Muscle of back (tissue), 11 donors: Measurements from ENCODE around the gene ITPR3. TPM values are rescaled to one million over a fixed set of nuclear protein-coding genes. Genes with fewer than 3 reads are reported as not detected.
A peak's percentile ranks its signal among the peaks of the same experiment; 100 is the strongest.

Experiments used
- DNase-seq, 3 donors: peaks; one replicate each; pipeline versions ENCODE4 v3.0.0 to v3.0.0-alpha.2; 2013
- polyA plus RNA-seq, 10 donors: library from polyadenylated mRNA; unstranded; fragments of 120-200 nt; gene quantifications; one replicate each; pipeline ENCODE4 v1.2.1, GENCODE V29; 2013; ENCODE audit not compliant: insufficient read length in 10 of 10

Gene ITPR3
- polyA plus RNA-seq, 10 donors, result 6.3 to 12.6 (median 8.4) TPM

DNA sequence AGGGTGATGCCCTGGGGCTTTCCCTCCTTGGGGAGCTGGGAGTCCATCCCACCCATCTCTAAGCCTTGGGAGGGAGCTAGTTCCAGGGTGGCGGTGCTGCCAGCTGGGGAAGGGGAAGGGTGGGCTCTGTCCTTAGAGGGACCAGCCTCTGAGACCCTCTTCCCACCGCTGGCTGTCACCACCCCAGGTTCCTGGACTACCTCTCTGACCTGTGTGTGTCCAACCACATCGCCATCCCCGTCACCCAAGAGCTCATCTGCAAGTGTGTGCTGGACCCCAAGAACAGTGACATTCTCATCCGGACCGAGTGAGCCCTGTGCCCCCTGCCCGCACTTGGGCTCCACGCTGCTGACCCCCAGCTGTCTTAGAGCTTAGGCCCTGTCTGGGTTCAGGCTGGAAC lies 47.2 kb downstream of the ITPR3 start:
- no peak for DNase-seq

DNA sequence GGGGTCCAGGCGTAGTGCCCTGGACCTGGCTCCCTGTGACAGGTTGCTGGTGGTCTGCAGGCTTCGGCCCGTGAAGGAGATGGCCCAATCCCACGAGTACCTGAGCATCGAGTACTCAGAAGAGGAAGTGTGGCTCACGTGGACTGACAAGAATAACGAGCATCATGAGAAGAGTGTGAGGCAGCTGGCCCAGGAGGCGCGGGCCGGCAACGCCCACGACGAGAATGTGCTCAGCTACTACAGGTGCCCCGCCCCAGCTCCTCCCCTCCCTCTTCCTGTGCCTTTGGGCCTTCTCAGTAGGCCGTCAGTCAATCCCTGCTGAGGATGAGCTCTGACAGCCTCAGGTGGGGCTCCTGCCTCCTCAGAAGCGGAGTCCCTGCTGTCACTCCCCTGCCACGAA lies 47.8 kb downstream of the ITPR3 start:
- no peak for DNase-seq

DNA sequence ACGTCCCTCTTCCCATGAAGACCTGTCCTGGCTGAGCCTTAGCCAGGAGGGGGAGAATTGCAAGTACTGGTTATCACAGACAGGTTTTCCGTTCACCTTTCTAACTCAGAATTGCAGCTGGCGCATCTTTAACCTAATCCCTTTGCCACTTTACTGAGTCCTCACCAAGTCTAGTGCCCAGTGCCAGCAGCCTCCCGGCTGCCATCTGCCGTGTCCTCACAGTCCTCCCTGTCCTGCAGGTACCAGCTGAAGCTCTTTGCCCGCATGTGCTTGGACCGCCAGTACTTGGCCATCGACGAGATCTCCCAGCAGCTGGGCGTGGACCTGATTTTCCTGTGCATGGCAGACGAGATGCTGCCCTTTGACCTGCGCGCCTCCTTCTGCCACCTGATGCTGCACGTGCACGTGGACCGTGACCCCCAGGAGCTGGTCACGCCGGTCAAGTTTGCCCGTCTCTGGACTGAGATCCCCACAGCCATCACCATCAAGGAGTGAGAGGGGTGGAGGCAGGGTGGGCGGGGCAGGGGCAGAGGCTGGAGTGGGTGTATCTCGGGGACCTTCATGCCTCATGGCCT lies 49.1 kb downstream of the ITPR3 start:
- DNase-seq, result no peak

DNA sequence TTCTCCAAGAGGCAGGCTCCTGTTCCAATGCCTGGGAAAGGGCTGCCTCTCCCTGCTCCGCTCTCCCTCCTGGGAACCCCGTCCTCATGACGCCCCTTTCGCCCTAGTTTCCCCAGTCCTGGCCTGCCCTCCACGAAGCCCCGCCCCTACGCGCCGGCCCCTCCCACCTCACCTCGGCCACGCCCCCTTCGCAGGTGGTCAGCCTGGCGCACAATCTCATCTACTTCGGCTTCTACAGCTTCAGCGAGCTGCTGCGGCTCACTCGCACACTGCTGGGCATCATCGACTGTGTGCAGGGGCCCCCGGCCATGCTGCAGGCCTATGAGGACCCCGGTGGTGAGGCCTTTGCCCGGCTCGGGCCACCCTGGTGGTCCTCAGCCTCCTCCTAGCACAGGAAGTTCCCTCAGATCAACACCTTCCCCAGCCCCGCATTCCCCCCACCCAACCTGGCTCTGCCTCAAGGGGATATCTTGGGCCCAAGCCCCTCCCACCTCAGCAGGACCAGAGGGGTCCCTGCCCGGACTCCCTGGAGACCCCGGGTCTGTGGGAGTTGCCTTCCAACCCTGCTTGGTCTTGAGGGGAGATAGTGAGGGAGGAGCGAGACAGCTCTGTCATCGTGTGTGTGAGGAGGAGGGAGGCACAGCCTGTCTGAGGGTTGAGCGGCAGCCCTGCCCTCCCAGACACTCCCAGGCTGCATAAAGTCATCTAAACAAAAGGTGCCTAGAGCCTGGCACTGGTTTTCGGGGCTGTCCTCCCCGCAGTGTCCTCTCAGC lies 50.0 kb downstream of the ITPR3 start:
- DNase-seq, result no peak

DNA sequence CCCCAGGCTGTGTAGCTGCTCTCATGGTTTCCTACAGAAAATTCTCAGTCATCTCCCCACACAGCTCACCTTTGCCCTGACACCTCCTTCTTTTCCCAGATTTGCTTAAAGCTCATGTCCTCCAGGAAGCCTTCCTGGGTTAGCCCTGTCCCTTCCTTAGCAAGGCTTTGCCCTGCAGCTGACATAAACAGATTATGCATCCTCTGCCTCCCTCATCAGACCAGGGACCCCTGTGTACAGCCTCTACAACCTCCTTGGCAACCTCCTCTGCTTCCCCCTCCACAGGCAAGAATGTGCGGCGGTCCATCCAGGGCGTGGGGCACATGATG lies 50.6 kb downstream of the ITPR3 start:
- no peak for DNase-seq

DNA sequence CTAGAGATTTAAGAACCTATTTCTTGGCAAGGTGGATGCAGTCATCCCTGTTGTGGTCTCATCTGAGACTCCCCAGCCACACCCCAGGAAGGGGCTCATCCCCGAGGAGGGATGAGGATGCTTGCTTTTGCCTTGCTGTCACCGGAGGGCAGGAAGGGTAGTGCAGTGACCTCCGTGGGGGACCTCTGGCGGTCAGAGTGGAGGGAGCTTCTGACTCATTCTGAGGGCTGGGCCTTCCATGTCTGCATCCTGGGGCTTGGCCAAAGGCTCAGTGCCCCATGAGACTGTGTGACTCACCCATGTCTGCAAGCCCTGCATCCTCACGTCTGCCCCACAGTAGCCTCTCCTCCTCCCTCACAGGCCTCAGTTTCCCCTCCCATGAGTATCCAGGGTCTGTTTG lies 51.7 kb downstream of the ITPR3 start:
- peak; percentile 73 to 83 (median 73) for DNase-seq

DNA sequence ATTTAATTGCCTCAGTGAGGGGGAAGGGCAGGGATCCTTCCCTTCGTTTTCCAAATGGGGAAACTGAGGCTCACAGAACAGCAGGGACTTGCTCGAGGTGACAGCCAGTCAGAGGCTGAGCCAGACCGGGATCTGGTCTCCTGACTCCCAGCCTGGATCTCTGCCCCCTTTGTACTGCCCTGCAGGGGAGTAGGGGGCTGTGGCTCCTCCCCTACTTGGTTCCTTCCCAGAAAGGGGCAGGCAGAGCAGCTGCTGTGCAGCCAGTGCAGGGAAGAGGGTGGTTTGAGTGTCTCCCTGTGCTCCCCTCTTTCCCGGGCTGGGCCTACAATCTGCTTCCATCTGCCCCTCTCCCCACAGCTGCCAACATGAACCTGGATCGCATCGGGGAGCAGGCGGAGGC lies 52.7 kb downstream of the ITPR3 start:
- no peak for DNase-seq

DNA sequence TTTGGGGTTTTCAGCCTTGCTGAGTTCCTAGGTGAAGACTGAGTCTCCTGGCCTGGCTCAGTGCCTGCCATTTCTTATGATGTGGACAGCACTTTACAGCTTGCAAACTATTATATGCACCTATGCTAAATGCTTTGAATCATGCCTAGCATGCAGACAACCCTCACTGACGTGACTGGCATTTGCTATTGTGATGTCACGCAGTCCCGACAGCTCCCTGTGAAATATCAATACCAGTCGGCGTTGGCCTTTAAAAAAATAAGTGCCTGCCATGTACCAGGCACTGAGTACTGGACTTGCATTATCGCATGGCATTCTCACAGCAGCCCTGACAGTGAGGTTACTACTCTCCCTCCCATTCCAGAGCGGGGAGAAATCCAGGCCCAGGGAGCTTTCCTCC lies 54.8 kb downstream of the ITPR3 start:
- no peak for DNase-seq

DNA sequence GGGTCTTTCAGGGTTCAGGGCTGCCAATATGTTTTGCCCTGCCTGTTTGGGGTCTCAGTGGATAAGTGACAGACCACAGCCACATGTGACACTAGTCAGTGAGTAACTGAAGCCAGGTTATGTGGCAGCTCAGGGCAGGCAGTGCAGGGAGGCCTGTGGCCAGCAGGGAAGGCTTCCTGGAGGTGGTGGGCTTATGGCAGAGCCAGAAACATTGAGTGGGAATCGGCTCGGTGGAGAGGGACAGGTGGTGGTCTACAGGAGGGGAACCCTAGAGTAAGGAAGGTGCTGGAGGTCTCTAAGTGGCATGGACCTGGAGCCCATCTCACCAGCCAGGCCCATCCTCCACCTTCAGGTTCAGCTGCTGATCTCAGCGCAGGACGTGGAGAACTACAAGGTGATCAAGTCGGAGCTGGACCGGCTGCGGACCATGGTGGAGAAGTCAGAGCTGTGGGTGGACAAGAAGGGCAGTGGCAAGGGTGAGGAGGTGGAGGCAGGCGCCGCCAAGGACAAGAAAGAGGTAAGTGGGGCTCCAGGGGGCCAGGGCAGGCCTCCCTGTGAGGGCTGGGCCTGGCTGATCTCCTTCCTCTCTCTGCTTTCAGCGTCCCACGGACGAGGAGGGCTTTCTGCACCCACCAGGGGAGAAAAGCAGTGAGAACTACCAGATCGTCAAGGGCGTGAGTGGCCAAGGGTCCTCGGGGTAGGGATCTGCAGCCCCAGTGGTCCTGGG lies 55.5 kb downstream of the ITPR3 start:
- no peak for DNase-seq

DNA sequence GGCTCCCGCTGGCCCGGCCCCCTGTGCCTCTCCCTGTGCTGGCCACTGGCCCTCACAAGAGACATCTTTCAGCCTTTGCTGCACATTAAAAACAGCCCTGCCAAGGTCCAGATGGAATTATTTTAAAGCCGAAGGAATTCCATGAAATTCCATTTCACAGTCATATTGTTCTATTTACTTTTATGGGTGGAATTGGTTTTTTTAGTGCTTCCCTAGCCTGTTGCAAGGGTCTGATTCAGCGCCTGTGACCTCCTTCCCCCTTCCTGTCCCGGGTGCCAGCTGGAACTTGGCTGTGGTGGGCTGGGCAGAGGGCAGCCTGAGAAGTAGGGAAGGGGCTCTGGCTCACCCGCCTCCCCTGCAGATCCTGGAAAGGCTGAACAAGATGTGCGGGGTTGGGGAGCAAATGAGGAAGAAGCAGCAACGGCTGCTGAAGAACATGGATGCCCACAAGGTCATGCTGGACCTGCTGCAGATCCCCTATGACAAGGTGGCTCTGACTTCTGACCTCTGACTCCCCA lies 56.1 kb downstream of the ITPR3 start:
- peak in 2 of 3 donors; percentile 31 to 64 for DNase-seq

DNA sequence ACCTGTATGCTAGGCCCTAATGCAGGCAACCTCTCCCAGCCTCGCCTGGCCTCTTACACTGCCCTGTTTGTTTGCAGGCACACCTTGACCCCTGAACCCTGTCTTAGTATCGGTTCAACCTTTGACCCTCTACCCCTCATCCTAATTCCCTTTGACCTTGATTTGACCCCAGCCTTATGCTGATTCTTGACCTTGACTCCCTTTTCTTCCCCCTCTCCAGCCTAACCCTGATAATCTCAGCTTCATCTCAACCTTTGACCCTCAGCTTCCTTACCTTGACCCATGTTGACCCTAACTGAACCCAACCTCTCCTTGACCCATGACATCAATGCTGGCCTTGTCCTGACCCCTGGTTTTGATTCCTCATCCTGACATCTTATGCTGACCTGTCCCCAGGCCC lies 56.6 kb downstream of the ITPR3 start:
- DNase-seq, result no peak

DNA sequence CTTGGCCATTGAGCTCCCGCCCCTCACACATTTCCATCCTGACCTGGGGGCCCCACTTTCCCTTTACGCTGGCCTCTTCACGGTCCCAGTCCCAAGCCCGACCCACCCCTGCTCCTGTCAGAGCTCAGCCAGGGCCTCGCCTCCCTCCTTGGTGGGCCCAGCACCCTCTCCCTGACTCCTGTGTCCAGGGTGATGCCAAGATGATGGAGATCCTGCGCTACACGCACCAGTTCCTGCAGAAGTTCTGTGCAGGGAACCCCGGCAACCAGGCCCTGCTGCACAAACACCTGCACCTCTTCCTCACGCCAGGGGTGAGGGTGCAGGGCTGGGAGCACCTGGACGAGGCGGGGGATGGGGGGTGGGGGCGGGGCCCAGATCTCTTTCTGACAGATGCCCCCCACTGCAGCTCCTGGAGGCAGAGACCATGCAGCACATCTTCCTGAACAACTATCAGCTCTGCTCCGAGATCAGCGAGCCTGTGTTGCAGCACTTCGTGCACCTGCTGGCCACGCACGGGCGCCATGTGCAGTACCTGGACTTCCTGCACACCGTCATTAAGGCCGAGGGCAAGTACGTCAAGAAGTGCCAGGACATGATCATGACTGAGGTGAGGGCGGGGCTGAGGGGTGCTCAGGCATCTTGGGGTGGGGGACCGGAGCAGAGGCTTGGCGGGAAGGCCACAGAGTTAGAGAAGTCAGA lies 57.3 kb downstream of the ITPR3 start:
- DNase-seq, result no peak

DNA sequence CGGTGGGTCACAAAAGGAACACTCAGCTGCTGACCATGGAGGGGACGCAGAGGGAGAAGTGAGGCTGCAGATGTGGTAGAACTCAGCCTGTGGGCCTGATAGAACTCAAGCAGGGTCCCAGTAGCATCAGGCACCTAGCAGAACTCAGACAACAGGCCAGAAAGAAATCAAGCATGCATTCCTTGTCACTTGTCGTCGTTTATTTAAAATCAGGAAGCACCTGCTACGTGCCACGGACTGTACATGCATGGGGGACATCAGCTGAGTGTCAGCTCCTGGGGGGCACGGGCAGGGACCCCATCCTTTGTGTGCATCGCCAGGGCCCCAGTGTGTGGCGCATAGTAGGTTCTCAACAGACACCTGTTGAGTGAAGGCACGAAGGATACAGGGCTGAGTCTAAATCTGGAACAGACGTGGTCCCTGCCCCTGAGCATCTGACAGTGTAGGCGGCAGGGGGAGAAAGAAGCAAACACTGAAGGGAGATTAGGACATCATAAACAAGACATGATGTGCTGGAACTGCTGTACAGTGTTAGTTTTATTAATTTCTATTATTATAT lies 57.9 kb downstream of the ITPR3 start:
- no peak for DNase-seq

DNA sequence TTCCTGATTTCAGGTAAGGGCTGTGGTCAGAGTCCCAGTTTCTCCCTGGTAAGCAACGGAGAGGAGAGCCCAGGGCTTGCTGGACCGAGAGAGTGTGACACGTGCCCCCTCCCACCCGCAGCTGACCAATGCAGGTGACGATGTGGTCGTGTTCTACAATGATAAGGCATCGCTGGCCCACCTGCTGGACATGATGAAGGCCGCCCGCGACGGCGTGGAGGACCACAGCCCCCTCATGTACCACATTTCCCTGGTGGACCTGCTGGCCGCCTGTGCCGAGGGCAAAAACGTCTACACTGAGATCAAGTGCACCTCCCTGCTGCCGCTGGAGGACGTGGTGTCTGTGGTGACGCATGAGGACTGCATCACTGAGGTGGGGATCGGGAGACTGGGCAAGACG lies 58.6 kb downstream of the ITPR3 start:
- DNase-seq, result no peak

DNA sequence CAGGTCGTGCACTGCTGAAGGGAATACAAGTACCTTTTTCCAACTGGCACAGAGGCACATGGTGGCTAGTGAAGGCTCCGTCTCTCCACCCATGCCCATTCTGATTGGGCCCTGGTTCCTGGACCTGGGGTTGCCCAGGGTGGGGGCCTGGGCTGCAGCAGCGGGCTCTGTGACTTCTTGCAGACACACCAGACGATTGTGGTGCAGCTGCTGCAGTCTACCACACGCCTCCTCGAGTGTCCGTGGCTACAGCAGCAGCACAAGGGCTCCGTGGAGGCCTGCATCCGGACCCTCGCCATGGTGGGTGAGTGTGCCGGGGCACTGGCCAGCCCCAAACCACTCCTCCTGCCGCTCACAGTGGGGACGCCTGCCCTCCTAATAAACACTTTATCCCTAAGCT lies 61.2 kb downstream of the ITPR3 start:
- no peak for DNase-seq

DNA sequence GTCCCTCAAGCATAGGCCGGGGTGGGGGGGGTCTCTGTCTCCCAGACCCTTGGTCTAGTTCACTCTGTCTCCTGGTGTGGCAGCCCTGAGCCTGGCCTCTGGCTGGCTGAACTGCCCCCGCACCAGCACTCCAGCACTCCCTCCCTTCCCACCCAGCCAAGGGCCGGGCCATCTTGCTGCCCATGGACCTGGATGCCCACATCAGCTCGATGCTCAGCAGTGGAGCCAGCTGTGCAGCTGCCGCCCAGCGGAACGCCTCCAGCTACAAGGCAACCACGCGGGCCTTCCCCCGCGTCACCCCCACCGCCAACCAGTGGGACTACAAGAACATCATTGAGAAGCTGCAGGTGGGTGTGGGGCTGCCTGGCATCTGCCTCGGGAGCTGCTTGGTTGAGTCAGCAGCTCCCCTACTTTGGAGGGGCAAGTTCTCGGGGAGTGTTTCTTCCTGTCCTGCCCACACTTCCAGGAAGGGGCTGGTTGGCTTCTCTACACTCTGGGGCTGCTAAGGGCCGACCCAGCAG lies 62.0 kb downstream of the ITPR3 start:
- DNase-seq, result no peak

DNA sequence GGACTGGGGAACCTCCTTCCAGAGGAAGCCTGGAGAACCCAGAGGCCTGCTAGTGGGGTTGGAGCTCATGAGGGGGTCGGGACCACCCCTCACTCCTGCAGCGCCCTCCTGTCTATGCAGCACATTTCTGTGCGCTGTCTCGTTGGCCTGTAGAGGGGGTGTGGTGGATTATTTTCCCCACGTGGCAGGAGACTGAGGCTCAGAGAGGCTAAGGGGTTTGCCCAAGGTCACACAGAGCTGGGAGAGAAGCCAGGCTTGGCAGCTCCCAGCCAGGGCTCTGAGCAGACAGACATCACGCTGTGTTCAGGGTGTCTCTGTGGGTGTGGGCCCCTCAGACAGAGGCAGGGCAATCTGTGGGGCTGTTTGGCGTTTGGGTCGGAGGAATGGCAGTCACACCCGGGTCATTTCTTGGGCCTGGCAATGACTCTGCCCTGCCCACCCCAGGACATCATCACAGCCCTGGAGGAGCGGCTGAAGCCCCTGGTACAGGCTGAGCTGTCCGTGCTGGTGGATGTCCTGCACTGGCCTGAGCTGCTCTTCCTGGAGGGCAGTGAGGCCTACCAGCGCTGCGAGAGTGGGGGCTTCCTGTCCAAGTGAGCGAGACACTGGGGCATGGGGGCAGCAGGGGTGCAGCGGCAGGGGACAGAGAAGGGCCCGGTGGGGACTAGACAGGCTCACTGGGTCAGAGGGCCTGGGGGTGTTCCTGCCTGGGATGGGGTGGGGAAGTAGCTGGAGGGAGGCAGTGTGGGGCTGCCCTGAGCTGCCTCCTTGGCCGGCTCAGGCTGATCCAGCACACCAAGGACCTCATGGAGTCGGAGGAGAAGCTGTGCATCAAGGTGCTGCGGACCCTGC lies 62.7 kb downstream of the ITPR3 start:
- no peak for DNase-seq

DNA sequence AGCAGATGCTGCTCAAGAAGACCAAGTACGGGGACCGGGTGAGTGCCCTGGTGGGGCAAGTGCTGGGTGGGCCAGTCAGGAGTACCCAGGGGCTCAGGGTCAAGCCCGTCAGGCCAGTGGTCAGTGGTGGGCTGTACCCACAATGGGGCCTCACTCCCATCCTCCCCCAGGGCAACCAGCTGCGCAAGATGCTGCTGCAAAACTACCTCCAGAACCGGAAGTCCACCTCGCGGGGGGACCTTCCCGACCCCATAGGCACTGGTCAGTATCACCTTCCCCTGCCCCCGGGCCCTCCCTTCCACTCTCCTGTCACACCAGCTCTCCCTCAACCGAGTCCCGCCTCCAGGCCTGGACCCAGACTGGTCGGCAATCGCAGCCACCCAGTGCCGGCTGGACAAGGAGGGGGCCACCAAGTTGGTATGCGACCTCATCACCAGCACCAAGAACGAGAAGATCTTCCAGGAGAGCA lies 63.3 kb downstream of the ITPR3 start:
- DNase-seq, result no peak

DNA sequence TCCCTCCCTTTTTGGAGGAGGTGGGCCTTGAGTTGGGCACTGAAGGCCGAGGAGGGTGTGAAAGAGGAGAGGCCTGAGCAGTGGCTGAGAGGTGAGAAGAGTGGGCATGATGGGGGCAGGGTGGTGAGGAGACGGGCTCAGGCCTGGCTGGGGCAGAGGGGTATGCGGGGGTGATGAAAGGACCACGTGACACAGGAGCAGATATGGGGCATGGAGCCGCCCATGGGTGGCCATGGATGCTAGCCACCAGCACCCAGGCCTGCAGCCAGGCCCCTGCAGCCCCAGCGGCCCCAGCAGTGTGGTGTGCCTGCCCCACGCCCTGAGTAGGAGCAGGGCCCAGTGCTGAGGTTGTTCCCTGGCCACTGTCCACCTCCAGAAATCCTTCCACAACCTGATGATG lies 63.9 kb downstream of the ITPR3 start:
- DNase-seq, result no peak

DNA sequence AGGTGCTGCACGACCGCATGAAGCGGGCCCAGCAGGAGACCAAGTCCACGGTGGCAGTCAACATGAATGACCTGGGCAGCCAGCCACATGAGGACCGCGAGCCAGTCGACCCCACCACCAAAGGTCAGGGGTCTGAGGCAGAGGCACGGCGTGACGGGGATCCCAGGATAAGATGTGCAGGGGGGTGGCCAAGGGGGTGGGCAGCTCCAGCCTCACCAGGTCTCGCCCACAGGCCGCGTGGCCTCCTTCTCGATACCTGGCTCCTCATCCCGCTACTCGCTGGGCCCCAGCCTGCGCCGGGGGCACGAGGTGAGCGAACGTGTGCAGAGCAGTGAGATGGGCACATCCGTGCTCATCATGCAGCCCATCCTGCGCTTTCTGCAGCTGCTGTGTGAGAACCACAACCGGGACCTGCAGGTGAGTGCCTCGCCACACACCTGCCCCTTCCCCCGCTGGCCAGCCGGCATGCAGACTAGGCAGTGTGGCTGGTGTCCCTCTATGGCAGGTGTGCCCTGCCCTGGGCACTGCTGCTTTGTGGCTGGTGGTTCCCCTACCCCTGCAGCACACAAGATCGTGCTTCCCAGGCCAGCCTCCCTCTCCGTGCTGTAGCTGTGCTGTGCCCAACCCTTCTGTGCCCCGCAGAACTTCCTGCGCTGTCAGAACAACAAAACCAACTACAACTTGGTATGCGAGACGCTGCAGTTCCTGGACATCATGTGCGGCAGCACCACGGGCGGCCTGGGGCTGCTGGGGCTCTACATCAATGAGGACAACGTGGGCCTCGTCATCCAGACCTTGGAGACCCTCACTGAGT lies 64.5 kb downstream of the ITPR3 start:
- no peak for DNase-seq
